Natural killer cell treated with Interleukin-12 subunit alpha and Interleukin-12 subunit beta and Interleukin-15 and Interleukin-18, amount 100 ng/mL, for 72 hours (primary cell): ENCODE data around the gene KLHL14. TPM values are rescaled to one million over a fixed set of nuclear protein-coding genes. Genes with fewer than 3 reads are reported as not detected.

Experiments
- ATAC-seq, 2 donors: fragments of 150-1000 bp; cut with Tn5 transposase in 1 of 2; sonication (Bioruptor Pico), chemical (Tn5 transposase) in 1 of 2; 2 replicates each; pipeline ENCODE4 v1.10.0; 2021
- DNase-seq: peaks from one replicate; pipeline ENCODE4 v3.0.0; 2022; ENCODE audit warnings: low spot score
- H3K27ac Mint-ChIP-seq, 2 donors: 1 replicate in 1 of 2; 2 replicates in 1 of 2; pipeline ENCODE4 v1.8.0; 2022; ENCODE audit warnings: mixed read lengths in 2 of 2, mild to moderate bottlenecking in 1 of 2, moderate library complexity in 1 of 2
- H3K27me3 Mint-ChIP-seq, 2 donors: 1 replicate in 1 of 2; 2 replicates in 1 of 2; pipeline ENCODE4 v1.8.0; 2022; ENCODE audit warnings: mixed read lengths in 2 of 2
- H3K36me3 Mint-ChIP-seq: one replicate; pipeline ENCODE4 v1.8.0; 2022; ENCODE audit warnings: mixed read lengths
- H3K4me1 Mint-ChIP-seq, 2 donors: 1 replicate in 1 of 2; 2 replicates in 1 of 2; pipeline ENCODE4 v1.8.0; 2022; ENCODE audit warnings: low read depth in 2 of 2, mixed read lengths in 2 of 2, mild to moderate bottlenecking in 1 of 2
- H3K4me3 Mint-ChIP-seq: one replicate; pipeline ENCODE4 v1.8.0; 2022; ENCODE audit warnings: mixed read lengths
- H3K9me3 Mint-ChIP-seq: 2 replicates; pipeline ENCODE4 v1.8.0; 2022; ENCODE audit warnings: mixed read lengths
- total RNA-seq, 2 donors: library from RNA; stranded (reverse); gene quantifications; one replicate each; pipeline ENCODE4 v1.2.3, GENCODE V29; 2022

KLHL14 gene
- total RNA-seq, 2 donors from 2014 or later: 0.22 TPM; not detected in 1

GRCh38 chr18:32722279-32722678 is 50.5 kb downstream of the KLHL14 start:
- peaks cover 7% of the 10 kb centered on the region for H3K9me3 Mint-ChIP-seq

GRCh38 chr18:32717126-32717525 is 55.7 kb downstream of the KLHL14 start:
- no peak for DNase-seq

More at GRCh38 chr18:32722279-32722678, 50.5 kb downstream of the KLHL14 start:
- Mint-ChIP-seq H3K27me3 (peaks cover 8% of the 10 kb centered on the region in 2 donors), H3K4me1 (no peaks in the 10 kb centered on the region), H3K36me3 (no peaks in the 10 kb centered on the region), H3K4me3 (no peak overlapping the region), H3K27ac (no peak overlapping the region)
- ATAC-seq: no peak
- DNase-seq: no peak

GRCh38 chr18:32714571-32715148 is 58.2 kb downstream of the KLHL14 start:
- DNase-seq (no peak), ATAC-seq (no peak)
- peaks cover 2 to 8% of the 10 kb centered on the region in 2 donors for H3K27me3 Mint-ChIP-seq

More at GRCh38 chr18:32717126-32717525, 55.7 kb downstream of the KLHL14 start:
- no peak overlapping the region for H3K27ac Mint-ChIP-seq
- peaks cover 8 to 10% of the 10 kb centered on the region in 2 donors for H3K27me3 Mint-ChIP-seq
- H3K36me3 Mint-ChIP-seq: no peaks in the 10 kb centered on the region
- peaks cover 7% of the 10 kb centered on the region for H3K9me3 Mint-ChIP-seq
- no peaks in the 10 kb centered on the region for H3K4me1 Mint-ChIP-seq
- H3K4me3 Mint-ChIP-seq: no peak overlapping the region
- ATAC-seq: no peak

GRCh38 chr18:32712860-32713259 is 60.0 kb downstream of the KLHL14 start:
- H3K4me1 Mint-ChIP-seq: no peaks in the 10 kb centered on the region
- H3K27me3 Mint-ChIP-seq: peaks cover 2 to 6% of the 10 kb centered on the region in 2 donors
- no peaks in the 10 kb centered on the region for H3K36me3 Mint-ChIP-seq
- no peak overlapping the region for H3K27ac Mint-ChIP-seq
- ATAC-seq: no peak
- H3K4me3 Mint-ChIP-seq: no peak overlapping the region
- no peak for DNase-seq
- no peaks in the 10 kb centered on the region for H3K9me3 Mint-ChIP-seq

More at GRCh38 chr18:32714571-32715148, 58.2 kb downstream of the KLHL14 start:
- no peaks in the 10 kb centered on the region for H3K36me3 Mint-ChIP-seq
- no peak overlapping the region for H3K4me3 Mint-ChIP-seq
- H3K4me1 Mint-ChIP-seq: no peaks in the 10 kb centered on the region
- H3K9me3 Mint-ChIP-seq: no peaks in the 10 kb centered on the region
- no peak overlapping the region for H3K27ac Mint-ChIP-seq

- Mint-ChIP-seq H3K36me3 (no peaks in the 10 kb centered on the region), H3K4me1 (no peaks in the 10 kb centered on the region), H3K4me3 (no peak overlapping the region), H3K27ac (no peak overlapping the region), H3K9me3 (no peaks in the 10 kb centered on the region), H3K27me3 (peaks cover 0 to 2% of the 10 kb centered on the region in 2 donors)
- ATAC-seq (no peak), DNase-seq (no peak)
These were observed 61.0 kb downstream of the KLHL14 start for GRCh38 chr18:32711862-32712261.

GRCh38 chr18:32707586-32707985 is 65.2 kb downstream of the KLHL14 start:
- no peak overlapping the region for H3K27ac Mint-ChIP-seq
- H3K9me3 Mint-ChIP-seq: no peaks in the 10 kb centered on the region
- no peak overlapping the region for H3K4me3 Mint-ChIP-seq
- DNase-seq (no peak), ATAC-seq (no peak)
- H3K27me3 Mint-ChIP-seq: no peaks in the 10 kb centered on the region
- H3K4me1 Mint-ChIP-seq: no peaks in the 10 kb centered on the region
- H3K36me3 Mint-ChIP-seq: no peaks in the 10 kb centered on the region

- DNase-seq: no peak
- no peak overlapping the region for H3K27ac Mint-ChIP-seq
- H3K4me3 Mint-ChIP-seq: no peak overlapping the region
- no peaks in the 10 kb centered on the region for H3K27me3 Mint-ChIP-seq
- H3K9me3 Mint-ChIP-seq: no peaks in the 10 kb centered on the region
- no peaks in the 10 kb centered on the region for H3K4me1 Mint-ChIP-seq
- ATAC-seq: no peak
- no peaks in the 10 kb centered on the region for H3K36me3 Mint-ChIP-seq
These were observed 65.7 kb downstream of the KLHL14 start for GRCh38 chr18:32707147-32707546.

- Mint-ChIP-seq H3K9me3 (no peaks in the 10 kb centered on the region), H3K4me1 (no peaks in the 10 kb centered on the region), H3K4me3 (no peak overlapping the region), H3K36me3 (no peaks in the 10 kb centered on the region), H3K27me3 (peaks cover 0 to 6% of the 10 kb centered on the region in 2 donors), H3K27ac (no peak overlapping the region)
- DNase-seq: no peak
- ATAC-seq: no peak
These were observed 71.5 kb downstream of the KLHL14 start for GRCh38 chr18:32701313-32701712.

GRCh38 chr18:32698153-32698552 is 74.7 kb downstream of the KLHL14 start:
- no peak overlapping the region for H3K27ac Mint-ChIP-seq
- H3K4me3 Mint-ChIP-seq: no peak overlapping the region
- H3K36me3 Mint-ChIP-seq: no peaks in the 10 kb centered on the region
- H3K9me3 Mint-ChIP-seq: no peaks in the 10 kb centered on the region
- DNase-seq (no peak), ATAC-seq (no peak)
- H3K4me1 Mint-ChIP-seq: no peaks in the 10 kb centered on the region
- peaks cover 0 to 6% of the 10 kb centered on the region in 2 donors for H3K27me3 Mint-ChIP-seq

GRCh38 chr18:32696376-32696775 is 76.4 kb downstream of the KLHL14 start:
- H3K27me3 Mint-ChIP-seq: peaks cover 0 to 4% of the 10 kb centered on the region in 2 donors
- H3K36me3 Mint-ChIP-seq: no peaks in the 10 kb centered on the region
- no peak overlapping the region for H3K4me3 Mint-ChIP-seq
- DNase-seq: no peak
- no peak overlapping the region for H3K27ac Mint-ChIP-seq
- H3K9me3 Mint-ChIP-seq: peaks cover under 1% of the 10 kb centered on the region
- no peaks in the 10 kb centered on the region for H3K4me1 Mint-ChIP-seq
- ATAC-seq: no peak

GRCh38 chr18:32695534-32695933 is 77.3 kb downstream of the KLHL14 start:
- Mint-ChIP-seq H3K9me3 (peaks cover 3% of the 10 kb centered on the region), H3K4me3 (no peak overlapping the region), H3K27ac (no peak overlapping the region), H3K4me1 (no peaks in the 10 kb centered on the region), H3K36me3 (no peaks in the 10 kb centered on the region), H3K27me3 (no peaks in the 10 kb centered on the region)
- ATAC-seq (no peak), DNase-seq (no peak)

GRCh38 chr18:32688821-32689220 is 84.0 kb downstream of the KLHL14 start:
- H3K27ac Mint-ChIP-seq: no peak overlapping the region
- ATAC-seq (no peak), DNase-seq (no peak)
- H3K27me3 Mint-ChIP-seq: no peaks in the 10 kb centered on the region
- peaks cover 3% of the 10 kb centered on the region for H3K9me3 Mint-ChIP-seq
- no peaks in the 10 kb centered on the region for H3K4me1 Mint-ChIP-seq
- no peak overlapping the region for H3K4me3 Mint-ChIP-seq
- no peaks in the 10 kb centered on the region for H3K36me3 Mint-ChIP-seq

- Mint-ChIP-seq H3K9me3 (no peaks in the 10 kb centered on the region), H3K27me3 (no peaks in the 10 kb centered on the region), H3K27ac (no peak overlapping the region), H3K4me3 (no peak overlapping the region), H3K36me3 (no peaks in the 10 kb centered on the region), H3K4me1 (no peaks in the 10 kb centered on the region)
- ATAC-seq (no peak), DNase-seq (no peak)
These were observed 87.9 kb downstream of the KLHL14 start for GRCh38 chr18:32684940-32685339.

GRCh38 chr18:32684096-32684495 is 88.7 kb downstream of the KLHL14 start:
- Mint-ChIP-seq H3K36me3 (no peaks in the 10 kb centered on the region), H3K9me3 (no peaks in the 10 kb centered on the region), H3K4me3 (no peak overlapping the region), H3K4me1 (no peaks in the 10 kb centered on the region), H3K27ac (no peak overlapping the region), H3K27me3 (no peaks in the 10 kb centered on the region)
- DNase-seq (no peak), ATAC-seq (no peak)

GRCh38 chr18:32683044-32683443 is 89.8 kb downstream of the KLHL14 start:
- no peak overlapping the region for H3K27ac Mint-ChIP-seq
- no peak overlapping the region for H3K4me3 Mint-ChIP-seq
- no peaks in the 10 kb centered on the region for H3K9me3 Mint-ChIP-seq
- no peaks in the 10 kb centered on the region for H3K4me1 Mint-ChIP-seq
- ATAC-seq (no peak), DNase-seq (no peak)
- H3K27me3 Mint-ChIP-seq: no peaks in the 10 kb centered on the region
- H3K36me3 Mint-ChIP-seq: no peaks in the 10 kb centered on the region
